GM12892 (cell line): Measurements from ENCODE around the gene PLEKHG2.
"Not testable (repeated sequence)": the region's sequence is repeated elsewhere in the genome, so short reads cannot be mapped to it uniquely, and the experiment has no call there.

Source experiments
- POLR2A ChIP-seq: IDR thresholded peaks from 2 replicates; pipeline ENCODE4 v1.6.1; 2011; ENCODE audit warnings: low read depth, low read length, control low read depth
- POLR2AphosphoS5 ChIP-seq: IDR thresholded peaks from 2 replicates; pipeline ENCODE4 v1.6.1; 2011; ENCODE audit warnings: low read depth, low read length, control low read depth
- TAF1 ChIP-seq: IDR thresholded peaks from 2 replicates; pipeline ENCODE4 v1.6.1; 2011; ENCODE audit warnings: low read depth, mild to moderate bottlenecking, control low read depth, low read length, borderline replicate concordance

- not testable (repeated sequence) for TF ChIP-seq POLR2AphosphoS5, POLR2A, TAF1
Measured at GRCh38 chr19:39451257-39451656, 38.8 kb downstream of the PLEKHG2 start.
